Activated T-cell treated with anti-CD3 and anti-CD28 coated beads for 4 hours (primary cell): ENCODE data around the gene PLK2.

Experiments used
- DNase-seq: peaks from one replicate; pipeline ENCODE4 v3.0.0-alpha.2; 2020

Gene PLK2

GRCh38 chr5:58447226-58447625 lies 12.7 kb downstream of the PLK2 start:
- DNase-seq = no peak

GRCh38 chr5:58446024-58446423 lies 13.9 kb downstream of the PLK2 start:
- DNase-seq = no peak

GRCh38 chr5:58444805-58445204 lies 15.1 kb downstream of the PLK2 start:
- DNase-seq = no peak

- no peak for DNase-seq
Measured at GRCh38 chr5:58440901-58441460, 18.9 kb downstream of the PLK2 start.

- DNase-seq = no peak
Measured at GRCh38 chr5:58439094-58439644, 20.7 kb downstream of the PLK2 start.

GRCh38 chr5:58437661-58438060 lies 22.2 kb downstream of the PLK2 start:
- no peak for DNase-seq

GRCh38 chr5:58431832-58432231 lies 28.1 kb downstream of the PLK2 start:
- no peak for DNase-seq

- DNase-seq = no peak
Measured at GRCh38 chr5:58412932-58413331, 47.0 kb downstream of the PLK2 start.

GRCh38 chr5:58412081-58412480 lies 47.8 kb downstream of the PLK2 start:
- no peak for DNase-seq

GRCh38 chr5:58411372-58411771 lies 48.5 kb downstream of the PLK2 start:
- DNase-seq = no peak

GRCh38 chr5:58410441-58410840 lies 49.4 kb downstream of the PLK2 start:
- no peak for DNase-seq

GRCh38 chr5:58407042-58407719 lies 52.7 kb downstream of the PLK2 start:
- DNase-seq = no peak

GRCh38 chr5:58406394-58406793 lies 53.5 kb downstream of the PLK2 start:
- DNase-seq = no peak

- DNase-seq = no peak
Measured at GRCh38 chr5:58405175-58405574, 54.7 kb downstream of the PLK2 start.

GRCh38 chr5:58404734-58405133 lies 55.2 kb downstream of the PLK2 start:
- DNase-seq = no peak
